CD4-positive, alpha-beta T cell treated with Interleukin-21 for 1 hour (primary cell): ENCODE results near the gene TBC1D5.

Source experiments
- DNase-seq: peaks from one replicate; pipeline ENCODE4 v3.0.0-alpha.2; 2020

Gene TBC1D5

GRCh38 chr3:17122758-17123157 lies 619.7 kb downstream of the TBC1D5 start:
- no peak for DNase-seq

GRCh38 chr3:17121336-17121735 lies 621.1 kb downstream of the TBC1D5 start:
- no peak for DNase-seq

GRCh38 chr3:17120115-17120514 lies 622.3 kb downstream of the TBC1D5 start:
- DNase-seq = no peak

GRCh38 chr3:17119201-17120072 lies 623.0 kb downstream of the TBC1D5 start:
- no peak for DNase-seq

- DNase-seq = no peak
These were observed 623.7 kb downstream of the TBC1D5 start for GRCh38 chr3:17118771-17119170.

- DNase-seq = no peak
These were observed 626.3 kb downstream of the TBC1D5 start for GRCh38 chr3:17116007-17116600.

- no peak for DNase-seq
These were observed 627.2 kb downstream of the TBC1D5 start for GRCh38 chr3:17115186-17115585.

GRCh38 chr3:17111586-17111985 lies 630.8 kb downstream of the TBC1D5 start:
- DNase-seq = no peak

- DNase-seq = no peak
These were observed 631.6 kb downstream of the TBC1D5 start for GRCh38 chr3:17110660-17111396.
